ES-I3 (cell line): ENCODE data around the gene ZNF700.
A peak's percentile ranks its signal among the peaks of the same experiment; 100 is the strongest.
"Not testable (repeated sequence)": the region's sequence is repeated elsewhere in the genome, so short reads cannot be mapped to it uniquely, and the experiment has no call there.

Experiments used
- H3K36me3 ChIP-seq: 2 replicates; pipeline ENCODE4 v1.6.1; 2013; ENCODE audit warnings: mild to moderate bottlenecking, low read length, control low read depth, moderate library complexity; ENCODE audit not compliant: insufficient read depth
- H3K4me1 ChIP-seq: 2 replicates; pipeline ENCODE4 v1.6.1; 2013; ENCODE audit warnings: mild to moderate bottlenecking, control low read depth, low read length; ENCODE audit not compliant: insufficient read depth
- H3K9ac ChIP-seq: 2 replicates; pipeline ENCODE4 v1.6.1; 2013; ENCODE audit warnings: low read depth, mild to moderate bottlenecking, low read length, moderate library complexity
- H3K9me3 ChIP-seq: 2 replicates; pipeline ENCODE4 v1.6.1; 2013; ENCODE audit warnings: mild to moderate bottlenecking, low read length, moderate library complexity; ENCODE audit not compliant: control insufficient read depth, insufficient read depth

Gene ZNF700

GRCh38 chr19:11924886-11925650 lies at the start of gene ZNF700:
Gene ZNF700, plus strand, starts transcription at chr19:11925107. Its CDS starts 104 bp downstream, at chr19:11925211.
- Histone ChIP-seq H3K9ac (peak within 1 kb of the TSS; percentile 66), H3K4me1 (no peaks in the 10 kb centered on the region), H3K9me3 (no peaks in the 10 kb centered on the region; the same call in 1 of the 2 replicates), H3K36me3 (no peaks in the 10 kb centered on the region)

GRCh38 chr19:11879687-11880266 lies 45.1 kb upstream of the ZNF700 start:
- H3K36me3 ChIP-seq, H3K9ac ChIP-seq, H3K4me1 ChIP-seq, H3K9me3 ChIP-seq: not testable (repeated sequence)

- no peak overlapping the region for H3K9ac ChIP-seq
- no peaks in the 10 kb centered on the region for H3K9me3 ChIP-seq
Measured at GRCh38 chr19:11880598-11880997, 44.3 kb upstream of the ZNF700 start.

GRCh38 chr19:11881151-11881800 lies 43.6 kb upstream of the ZNF700 start:
- Histone ChIP-seq H3K4me1 (no peaks in the 10 kb centered on the region), H3K9ac (no peak overlapping the region), H3K36me3 (no peaks in the 10 kb centered on the region), H3K9me3 (no peaks in the 10 kb centered on the region)

More at GRCh38 chr19:11880598-11880997, 44.3 kb upstream of the ZNF700 start:
- Histone ChIP-seq H3K36me3 (no peaks in the 10 kb centered on the region), H3K4me1 (no peaks in the 10 kb centered on the region)

GRCh38 chr19:11882606-11883005 lies 42.3 kb upstream of the ZNF700 start:
- Histone ChIP-seq H3K9me3 (no peaks in the 10 kb centered on the region), H3K36me3 (no peaks in the 10 kb centered on the region), H3K9ac (no peak overlapping the region), H3K4me1 (no peaks in the 10 kb centered on the region)

GRCh38 chr19:11887234-11887610 lies 37.7 kb upstream of the ZNF700 start:
- no peaks in the 10 kb centered on the region for H3K4me1 ChIP-seq
- no peak overlapping the region for H3K9ac ChIP-seq
- no peaks in the 10 kb centered on the region for H3K9me3 ChIP-seq
- no peaks in the 10 kb centered on the region; the same call in 1 of the 2 replicates for H3K36me3 ChIP-seq

- peak within 1 kb of the TSS; percentile 34 for H3K9ac ChIP-seq
- no peaks in the 10 kb centered on the region; the same call in 1 of the 2 replicates for H3K36me3 ChIP-seq
- H3K4me1 ChIP-seq, result no peaks in the 10 kb centered on the region
- H3K9me3 ChIP-seq, result no peaks in the 10 kb centered on the region
Measured at GRCh38 chr19:11887611-11888531, 37.0 kb upstream of the ZNF700 start, which contains the start of gene ZNF69. Gene ZNF69, plus strand, starts transcription at chr19:11887782. Its CDS starts 142 bp downstream, at chr19:11887924.

- H3K9me3 ChIP-seq, H3K36me3 ChIP-seq, H3K4me1 ChIP-seq, H3K9ac ChIP-seq: not testable (repeated sequence)
Measured at GRCh38 chr19:11889901-11890300, 35.0 kb upstream of the ZNF700 start.

- H3K9ac ChIP-seq, result no peak overlapping the region
- no peaks in the 10 kb centered on the region for H3K4me1 ChIP-seq
- no peaks in the 10 kb centered on the region; the same call in 1 of the 2 replicates for H3K36me3 ChIP-seq
- H3K9me3 ChIP-seq, result no peaks in the 10 kb centered on the region
Measured at GRCh38 chr19:11890634-11891033, 34.3 kb upstream of the ZNF700 start.

GRCh38 chr19:11894851-11895250 lies 30.1 kb upstream of the ZNF700 start:
- Histone ChIP-seq H3K9ac (no peak overlapping the region), H3K36me3 (no peaks in the 10 kb centered on the region; the same call in 1 of the 2 replicates), H3K4me1 (no peaks in the 10 kb centered on the region), H3K9me3 (no peaks in the 10 kb centered on the region)

GRCh38 chr19:11902228-11902627 lies 22.7 kb upstream of the ZNF700 start:
- Histone ChIP-seq H3K4me1 (no peaks in the 10 kb centered on the region), H3K9me3 (peaks cover 6% of the 10 kb centered on the region; the same call in 1 of the 2 replicates), H3K9ac (no peak overlapping the region), H3K36me3 (peaks cover 10% of the 10 kb centered on the region; the same call in 1 of the 2 replicates)

GRCh38 chr19:11905928-11906327 lies 19.0 kb upstream of the ZNF700 start:
- Histone ChIP-seq H3K9me3 (peaks cover 6% of the 10 kb centered on the region; the same call in 1 of the 2 replicates), H3K36me3 (peaks cover 10% of the 10 kb centered on the region; the same call in 1 of the 2 replicates), H3K4me1 (no peaks in the 10 kb centered on the region), H3K9ac (no peak overlapping the region)

GRCh38 chr19:11911937-11912336 lies 13.0 kb upstream of the ZNF700 start:
- not testable (repeated sequence) for H3K36me3 ChIP-seq, H3K4me1 ChIP-seq, H3K9ac ChIP-seq, H3K9me3 ChIP-seq
